HEK293 (cell line): ENCODE results near the gene VLDLR.

ENCODE experiments used
- CTCF ChIA-PET: fragments of 350-600 bp; formaldehyde crosslinking; extraction: SDS; loops from one replicate; lab custom pipeline; 2021; ENCODE audit warnings: antibody characterized with exemption; lab: Yijun Ruan, JAX
- POLR2A ChIA-PET: fragments of 300-600 bp; formaldehyde crosslinking; extraction: SDS; loops from one replicate; lab custom pipeline; 2020; ENCODE audit warnings: antibody characterized with exemption, inconsistent platforms; lab: Yijun Ruan, JAX
- H3K27ac ChIP-seq: fragments of 200-500 bp; sonication (Bioruptor generic); 2 replicates; pipeline ENCODE4 v1.5.1; 2014; ENCODE audit warnings: low read depth, low read length, control low read depth, inconsistent platforms; ENCODE audit errors: extremely low read depth
- H3K36me3 ChIP-seq, 2 experiments: fragments of 200-500 bp in 1 of 2; sonication (Bioruptor generic) in 1 of 2; 1 replicate in 1 of 2; 2 replicates in 1 of 2; pipeline ENCODE4 v1.5.1; 2014 to 2017; ENCODE audit warnings: inconsistent platforms in 2 of 2, low read length in 2 of 2; ENCODE audit not compliant: control insufficient read depth in 2 of 2, insufficient read depth in 1 of 2
- H3K4me1 ChIP-seq: fragments of 200-500 bp; sonication (Bioruptor generic); 2 replicates; pipeline ENCODE4 v1.5.1; 2014; ENCODE audit warnings: mild to moderate bottlenecking, low read length, inconsistent platforms; ENCODE audit not compliant: control insufficient read depth, insufficient read depth
- H3K4me3 ChIP-seq: 2 replicates; pipeline ENCODE4 v1.5.1; 2011; ENCODE audit warnings: low read depth, mild to moderate bottlenecking, control low read depth, low read length, moderate library complexity
- H3K9me3 ChIP-seq: fragments of 200-500 bp; sonication (Bioruptor generic); 2 replicates; pipeline ENCODE4 v1.5.1; 2014; ENCODE audit warnings: low read depth, low read length, inconsistent platforms; ENCODE audit not compliant: control insufficient read depth, insufficient read depth
- FEZF1 ChIP-seq: fragments of 450-650 bp; formaldehyde crosslinking; IDR thresholded peaks from 2 replicates; pipeline ENCODE4 v1.5.1; 2016; ENCODE audit warnings: missing biosample characterization, missing genetic modification characterization
- GLIS2 ChIP-seq: fragments of 450-650 bp; formaldehyde crosslinking; IDR thresholded peaks from 2 replicates; pipeline ENCODE4 v1.5.1; 2016; ENCODE audit warnings: missing biosample characterization, missing genetic modification characterization
- SALL2 ChIP-seq: fragments of 450-650 bp; formaldehyde crosslinking; IDR thresholded peaks from 2 replicates; pipeline ENCODE4 v1.5.0; 2017; ENCODE audit warnings: missing biosample characterization, mild to moderate bottlenecking, missing genetic modification characterization, borderline replicate concordance
- SP2 ChIP-seq: fragments of 450-650 bp; formaldehyde crosslinking; IDR thresholded peaks from 2 replicates; pipeline ENCODE4 v1.5.1; 2016; ENCODE audit warnings: missing biosample characterization, missing genetic modification characterization
- WT1 ChIP-seq: fragments of 450-650 bp; formaldehyde crosslinking; IDR thresholded peaks from 2 replicates; pipeline ENCODE4 v1.5.1; 2016; ENCODE audit warnings: missing biosample characterization, missing genetic modification characterization
- ZFP37 ChIP-seq: fragments of 450-650 bp; formaldehyde crosslinking; IDR thresholded peaks from 2 replicates; pipeline ENCODE4 v1.5.1; 2016; ENCODE audit warnings: missing biosample characterization, missing genetic modification characterization
- ZNF114 ChIP-seq: fragments of 450-650 bp; formaldehyde crosslinking; IDR thresholded peaks from 2 replicates; pipeline ENCODE4 v1.5.0; 2017; ENCODE audit warnings: missing biosample characterization, missing genetic modification characterization
- ZNF19 ChIP-seq: fragments of 450-650 bp; formaldehyde crosslinking; IDR thresholded peaks from 2 replicates; pipeline ENCODE4; 2016; ENCODE audit warnings: missing biosample characterization, missing genetic modification characterization, low read depth
- ZNF292 ChIP-seq: fragments of 450-650 bp; formaldehyde crosslinking; IDR thresholded peaks from 2 replicates; pipeline ENCODE4 v1.5.1; 2016; ENCODE audit warnings: low read depth, missing biosample characterization, missing genetic modification characterization, borderline replicate concordance
- ZNF366 ChIP-seq: fragments of 450-650 bp; formaldehyde crosslinking; conservative IDR thresholded peaks from 2 replicates; pipeline ENCODE4 v1.5.1; 2016; ENCODE audit warnings: missing biosample characterization, missing genetic modification characterization
- ZNF529 ChIP-seq: fragments of 450-650 bp; formaldehyde crosslinking; IDR thresholded peaks from 2 replicates; pipeline ENCODE4 v1.5.1; 2017; ENCODE audit warnings: missing genetic modification characterization, missing biosample characterization; ENCODE audit not compliant: insufficient replicate concordance
- ZNF530 ChIP-seq: fragments of 450-650 bp; formaldehyde crosslinking; IDR thresholded peaks from 2 replicates; pipeline ENCODE4 v1.5.1; 2016; ENCODE audit warnings: low read depth, missing biosample characterization, missing genetic modification characterization
- ZNF544 ChIP-seq: fragments of 450-650 bp; formaldehyde crosslinking; IDR thresholded peaks from 2 replicates; pipeline ENCODE4 v1.5.0; 2017; ENCODE audit warnings: missing biosample characterization, missing genetic modification characterization
- ZNF596 ChIP-seq: fragments of 450-650 bp; IDR thresholded peaks from 2 replicates; pipeline ENCODE4 v1.5.0; 2018; ENCODE audit warnings: missing biosample characterization, mild to moderate bottlenecking, missing genetic modification characterization, moderate library complexity
- ZNF610 ChIP-seq: fragments of 450-650 bp; formaldehyde crosslinking; IDR thresholded peaks from 2 replicates; pipeline ENCODE4 v1.5.1; 2016; ENCODE audit warnings: missing biosample characterization, missing genetic modification characterization, borderline replicate concordance
- ZNF658 ChIP-seq: fragments of 450-650 bp; formaldehyde crosslinking; IDR thresholded peaks from 2 replicates; pipeline ENCODE4; 2016; ENCODE audit warnings: missing biosample characterization, missing genetic modification characterization
- ZNF670 ChIP-seq: fragments of 450-650 bp; formaldehyde crosslinking; IDR thresholded peaks from 2 replicates; pipeline ENCODE4 v1.5.1; 2016; ENCODE audit warnings: missing biosample characterization, missing genetic modification characterization, low read depth
- TF ChIP-seq, protein P1 (sequence below): fragments of 450-650 bp; formaldehyde crosslinking; IDR thresholded peaks from 2 replicates; pipeline ENCODE4 v1.5.1; 2017; ENCODE audit warnings: missing biosample characterization, missing genetic modification characterization

VLDLR gene

DNA sequence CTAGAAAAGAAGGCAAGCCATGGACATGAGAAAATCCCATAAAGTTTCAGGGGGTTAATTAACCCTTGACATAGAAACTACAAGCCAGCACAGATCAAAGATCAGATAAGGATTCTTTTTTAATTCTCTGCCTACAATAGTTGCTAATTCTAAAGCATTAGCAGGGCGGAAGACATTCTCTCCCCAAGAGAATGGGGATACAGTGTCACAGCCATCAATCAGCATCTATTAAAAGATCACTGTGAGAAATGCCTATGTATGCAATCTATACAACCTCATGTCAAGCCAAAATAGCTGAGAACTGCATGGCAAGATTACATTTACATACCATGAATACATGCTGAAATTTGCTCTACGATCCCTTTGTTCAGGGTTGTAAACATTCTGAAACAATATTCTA is 14.3 kb downstream of the VLDLR start (continued):
- no peak for TF ChIP-seq ZNF610 (tag by site-specific recombination)
- TF ChIP-seq SP2 = no peak

DNA sequence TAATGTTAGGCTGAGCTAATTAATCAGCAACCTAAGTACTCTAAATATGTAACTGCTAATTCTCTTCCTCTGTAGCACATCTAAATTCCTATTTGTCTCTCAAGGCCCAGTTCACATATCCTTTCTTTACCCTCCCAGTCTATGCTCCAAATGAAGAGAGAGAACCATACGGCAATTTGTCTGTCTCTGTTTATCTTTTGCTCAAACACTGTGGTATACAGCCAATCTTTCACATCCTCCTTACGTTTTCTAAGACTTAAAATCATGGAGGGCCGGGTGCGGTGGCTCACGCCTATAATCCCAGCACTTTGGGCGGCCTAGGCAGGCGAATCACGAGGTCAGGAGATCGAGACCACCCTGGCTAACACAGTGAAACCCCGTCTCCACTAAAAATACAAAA is 15.8 kb downstream of the VLDLR start:
- Histone ChIP-seq H3K4me1 (no peaks in the 10 kb centered on the region), H3K27ac (no peak overlapping the region), H3K4me3 (no peak overlapping the region), H3K9me3 (no peaks in the 10 kb centered on the region), H3K36me3 (peaks cover 0 to 25% of the 10 kb centered on the region in 2 experiments; a peak in 1 of 3 replicates)
- POLR2A ChIA-PET = no interaction called here
- CTCF ChIA-PET = no interaction called here
- no peak for TF ChIP-seq ZNF19 (tag by site-specific recombination)
- no peak for TF ChIP-seq ZNF670
- no peak for TF ChIP-seq WT1 (tag by site-specific recombination)
- TF ChIP-seq ZNF292 = no peak
- no peak for TF ChIP-seq ZFP37 (tag by site-specific recombination)
- no peak for TF ChIP-seq ZNF658 (tag by site-specific recombination)
- TF ChIP-seq ZNF529 (tag by site-specific recombination) = no peak
- TF ChIP-seq, protein P1, sequence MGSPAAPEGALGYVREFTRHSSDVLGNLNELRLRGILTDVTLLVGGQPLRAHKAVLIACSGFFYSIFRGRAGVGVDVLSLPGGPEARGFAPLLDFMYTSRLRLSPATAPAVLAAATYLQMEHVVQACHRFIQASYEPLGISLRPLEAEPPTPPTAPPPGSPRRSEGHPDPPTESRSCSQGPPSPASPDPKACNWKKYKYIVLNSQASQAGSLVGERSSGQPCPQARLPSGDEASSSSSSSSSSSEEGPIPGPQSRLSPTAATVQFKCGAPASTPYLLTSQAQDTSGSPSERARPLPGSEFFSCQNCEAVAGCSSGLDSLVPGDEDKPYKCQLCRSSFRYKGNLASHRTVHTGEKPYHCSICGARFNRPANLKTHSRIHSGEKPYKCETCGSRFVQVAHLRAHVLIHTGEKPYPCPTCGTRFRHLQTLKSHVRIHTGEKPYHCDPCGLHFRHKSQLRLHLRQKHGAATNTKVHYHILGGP (tag by site-specific recombination) = no peak
- no peak for TF ChIP-seq ZNF114 (tag by site-specific recombination)
- no peak for TF ChIP-seq ZNF596 (tag by site-specific recombination)
- TF ChIP-seq GLIS2 (tag by site-specific recombination) = no peak
- TF ChIP-seq ZNF366 (tag by site-specific recombination) = no peak
- no peak for TF ChIP-seq SALL2 (tag by site-specific recombination)

DNA sequence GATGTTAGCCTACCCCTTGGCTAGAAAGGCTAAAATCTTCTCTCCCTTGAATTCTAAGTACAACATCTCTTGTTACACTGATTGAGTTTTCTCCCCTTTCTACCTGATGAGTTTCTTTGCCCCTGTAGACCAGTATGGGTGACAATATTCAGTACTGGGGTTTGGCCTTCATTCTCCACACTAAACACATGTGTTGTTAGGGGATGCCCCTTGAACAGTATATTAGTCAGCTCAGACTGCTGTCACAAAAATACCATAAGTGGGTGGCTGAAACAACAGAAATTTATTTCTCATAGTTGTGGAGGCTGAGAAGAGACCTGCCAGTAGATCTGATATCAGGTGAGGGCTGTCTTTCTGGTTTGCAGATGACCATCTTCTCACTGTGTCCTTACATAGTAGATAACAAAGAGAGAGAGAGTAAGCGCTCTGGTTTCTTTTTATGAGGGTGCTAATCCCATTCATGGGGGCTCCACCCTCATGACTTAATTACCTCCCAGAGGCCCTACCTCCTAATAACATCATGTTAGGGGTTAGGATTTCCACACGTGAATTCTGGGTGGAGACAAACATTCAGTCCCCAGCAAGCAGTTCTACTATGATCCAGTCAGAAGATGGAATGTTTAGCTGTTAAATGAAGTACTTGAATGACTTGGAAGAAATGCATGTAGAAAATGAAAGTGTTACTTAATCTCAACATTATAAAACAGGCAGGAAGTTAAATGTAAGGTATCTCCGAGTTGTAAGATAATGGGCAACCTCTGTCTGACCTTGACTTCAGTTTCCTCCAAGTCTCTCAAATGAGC is 17.5 kb downstream of the VLDLR start:
- Histone ChIP-seq H3K27ac (no peak overlapping the region), H3K4me3 (no peak overlapping the region), H3K36me3 (peaks cover 0 to 38% of the 10 kb centered on the region in 2 experiments; a peak in 2 of 3 replicates), H3K4me1 (no peaks in the 10 kb centered on the region), H3K9me3 (no peaks in the 10 kb centered on the region)
- ChIA-PET POLR2A (interaction anchor here (0.5 kb wide), 1 partner anchor 323 kb away, joined by 7 read pairs; no protein-coding TSS in a partner anchor), CTCF (interaction anchor here (0.7 kb wide), 3 partner anchors 57 to 553 kb away, joined by 3 read pairs; no protein-coding TSS in a partner anchor)
- no peak for TF ChIP-seq FEZF1
- TF ChIP-seq ZNF19 (tag by site-specific recombination) = no peak
- TF ChIP-seq ZNF544 (tag by site-specific recombination) = no peak

DNA sequence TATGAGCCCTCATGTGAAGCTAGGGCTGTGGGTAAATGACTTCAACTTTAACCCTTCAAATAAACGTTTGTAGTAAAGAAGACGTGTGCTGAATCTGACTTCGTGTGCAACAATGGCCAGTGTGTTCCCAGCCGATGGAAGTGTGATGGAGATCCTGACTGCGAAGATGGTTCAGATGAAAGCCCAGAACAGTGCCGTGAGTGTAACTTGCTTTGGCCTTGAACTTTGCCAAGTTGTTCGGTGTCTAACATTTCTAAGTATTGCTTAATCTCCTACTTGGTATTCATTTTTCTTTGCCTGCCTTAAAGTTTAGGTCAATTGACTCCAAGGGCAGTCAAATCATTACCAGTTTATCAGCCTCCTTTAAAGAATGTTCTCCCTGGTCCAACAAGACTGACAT is 18.2 kb downstream of the VLDLR start:
- Histone ChIP-seq H3K9me3 (no peaks in the 10 kb centered on the region), H3K36me3 (peaks cover 0 to 42% of the 10 kb centered on the region in 2 experiments; a peak in 2 of 3 replicates), H3K4me3 (no peak overlapping the region), H3K27ac (no peak overlapping the region), H3K4me1 (no peaks in the 10 kb centered on the region)
- ChIA-PET POLR2A (interaction anchor here (0.5 kb wide), 1 partner anchor 323 kb away, joined by 7 read pairs; no protein-coding TSS in a partner anchor), CTCF (interaction anchor here (0.7 kb wide), 1 partner anchor 553 kb away, joined by 3 read pairs; no protein-coding TSS in a partner anchor)
- TF ChIP-seq ZNF530 (tag by site-specific recombination) = no peak
